Retinal pigment epithelial cell (primary cell): ENCODE data around the gene KCNQ5.

ENCODE experiments used
- DNase-seq: peaks from one replicate; pipeline ENCODE4 v3.0.0-alpha.2; 2010; ENCODE audit warnings: low read depth
- H3K4me3 ChIP-seq: 2 replicates; pipeline ENCODE4 v1.5.1; 2011; ENCODE audit warnings: mild to moderate bottlenecking, low read length, control low read depth, moderate library complexity
- CTCF ChIP-seq: conservative IDR thresholded peaks from 2 replicates; pipeline ENCODE4 v1.5.1; 2011; ENCODE audit warnings: low read depth, low read length, control low read depth, inconsistent platforms

The KCNQ5 gene

GRCh38 chr6:73006146-73006545, 384.3 kb downstream of the KCNQ5 start:
- no peak for TF ChIP-seq CTCF
- no peak for DNase-seq

GRCh38 chr6:73011945-73012344, 390.1 kb downstream of the KCNQ5 start:
- no peak for TF ChIP-seq CTCF
- no peak overlapping the region for H3K4me3 ChIP-seq
- DNase-seq = no peak

More at GRCh38 chr6:73006146-73006545, 384.3 kb downstream of the KCNQ5 start:
- H3K4me3 ChIP-seq = no peak overlapping the region

- no peak for TF ChIP-seq CTCF
- H3K4me3 ChIP-seq = no peak overlapping the region
- no peak for DNase-seq
Measured at GRCh38 chr6:73017476-73017875, 395.6 kb downstream of the KCNQ5 start.

- TF ChIP-seq CTCF = no peak
- no peak for DNase-seq
- no peak overlapping the region for H3K4me3 ChIP-seq
Measured at GRCh38 chr6:73024598-73024997, 402.7 kb downstream of the KCNQ5 start.

- DNase-seq = no peak
- no peak overlapping the region for H3K4me3 ChIP-seq
- TF ChIP-seq CTCF = no peak
Measured at GRCh38 chr6:73027691-73028090, 405.8 kb downstream of the KCNQ5 start.

GRCh38 chr6:73028124-73028766, 406.4 kb downstream of the KCNQ5 start:
- H3K4me3 ChIP-seq = no peak overlapping the region
- no peak for TF ChIP-seq CTCF
- DNase-seq = no peak

GRCh38 chr6:73028893-73029450, 407.1 kb downstream of the KCNQ5 start:
- H3K4me3 ChIP-seq = no peak overlapping the region
- no peak for TF ChIP-seq CTCF
- no peak for DNase-seq
